Measurements from ENCODE around the gene RPUSD1. TPM values are rescaled to one million over a fixed set of nuclear protein-coding genes. Genes with fewer than 3 reads are reported as not detected.

The RPUSD1 gene
- total and polyA plus RNA-seq, 2 donors (not counting 3 experiments of a cell fraction or from before 2014, with no cell fraction given): 46.2 to 55.8 TPM

- intact Hi-C loops (cut with micrococcal nuclease) (no loop called here), dilution Hi-C loops (cut with MboI; ENCODE audit: extremely low pct_ligation_motif_present, low sequenced_read_pairs) (no loop called here)
- Histone ChIP-seq H2AFZ (ENCODE audit: low read depth, low read length) (no peak overlapping the region), H3K4me3 (replicated peaks in 1 of 3; ENCODE audit: insufficient read depth in 1 of 3, low read depth in 1 of 3, low read length in 3 of 3) (no peak overlapping the region), H3K4me2 (ENCODE audit: insufficient read depth, low read length) (no peak overlapping the region), H3K9ac (replicated peaks; ENCODE audit: extremely low read depth, insufficient read depth, low read length) (no peak overlapping the region), H4K20me1 (replicated peaks; ENCODE audit: control insufficient read depth, extremely low read depth, insufficient read depth, low read length) (no peaks in the 10 kb centered on the region), H3K27me3 (ENCODE audit: control insufficient read depth in 2 of 2, insufficient read depth in 2 of 2, low read length in 2 of 2) (peaks cover 0 to 2% of the 10 kb centered on the region in 2 experiments), H3K9me1 (replicated peaks; ENCODE audit: control insufficient read depth, extremely low read depth, insufficient read depth, low read length) (no peaks in the 10 kb centered on the region), H3K79me2 (ENCODE audit: control insufficient read depth, insufficient read depth, low read length) (no peaks in the 10 kb centered on the region), H3K4me1 (ENCODE audit: control insufficient read depth, extremely low read depth, insufficient read depth, low read length) (no peaks in the 10 kb centered on the region), H3K9me3 (replicated peaks; ENCODE audit: control insufficient read depth, insufficient read depth, low read length) (no peaks in the 10 kb centered on the region), H3K36me3 (ENCODE audit: control insufficient read depth in 2 of 2, extremely low read depth in 1 of 2, insufficient read depth in 2 of 2, low read length in 2 of 2) (no peaks in the 10 kb centered on the region), H3K27ac (ENCODE audit: insufficient read depth, low read depth, low read length) (no peak overlapping the region)
- FAIRE-seq: no peak
- CTCF ChIA-PET: no interaction called here
- POLR2A ChIA-PET: no interaction called here
- TF ChIP-seq POLR2AphosphoS5 (IDR thresholded peaks at IDR 0.05; ENCODE audit: insufficient read depth, low read depth, low read length) (no peak), MYC (IDR thresholded peaks at IDR 0.05; ENCODE audit: low read depth, low read length) (no peak), POLR2A (IDR thresholded peaks at IDR 0.05; ENCODE audit: low read depth, low read length) (no peak)
- TF ChIP-seq, protein P1, sequence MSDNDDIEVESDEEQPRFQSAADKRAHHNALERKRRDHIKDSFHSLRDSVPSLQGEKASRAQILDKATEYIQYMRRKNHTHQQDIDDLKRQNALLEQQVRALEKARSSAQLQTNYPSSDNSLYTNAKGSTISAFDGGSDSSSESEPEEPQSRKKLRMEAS (IDR thresholded peaks at IDR 0.05; ENCODE audit: insufficient read depth, insufficient read length): no peak
- BruUV-seq (replicated peaks): no TSS peak
- DNase-seq (ENCODE audit: low read depth, low spot score): no peak
These were observed 41.5 kb downstream of the RPUSD1 start for GRCh38 chr16:746637-747036.

DNA sequence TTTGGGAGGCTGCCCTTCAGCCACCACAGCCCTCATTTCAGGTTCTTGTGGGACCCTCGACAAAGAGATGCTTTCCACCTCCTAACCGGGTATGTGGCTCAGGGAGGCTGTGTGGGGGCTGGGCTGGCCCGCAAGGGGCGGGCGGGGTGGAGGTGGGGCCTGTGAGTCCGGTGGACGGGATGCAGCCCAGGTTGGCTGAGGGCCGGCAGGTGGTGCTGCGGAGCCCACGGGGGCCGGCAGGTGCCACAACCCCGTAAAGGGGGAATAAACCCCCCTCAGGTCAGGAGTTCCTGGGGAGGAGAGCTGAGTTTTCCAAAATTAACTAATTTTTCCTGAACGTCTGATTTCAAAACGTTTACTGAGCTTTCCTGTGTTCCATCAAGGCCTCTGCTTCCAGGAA is 42.4 kb downstream of the RPUSD1 start:
- H3K9me3 ChIP-seq (replicated peaks; ENCODE audit: control insufficient read depth, insufficient read depth, low read length): no peaks in the 10 kb centered on the region
- no peak overlapping the region for H3K4me3 ChIP-seq (replicated peaks in 1 of 3; ENCODE audit: insufficient read depth in 1 of 3, low read depth in 1 of 3, low read length in 3 of 3)
- dilution Hi-C loops (cut with MboI; ENCODE audit: extremely low pct_ligation_motif_present, low sequenced_read_pairs): no loop called here
- H3K4me1 ChIP-seq (ENCODE audit: control insufficient read depth, extremely low read depth, insufficient read depth, low read length): peaks cover 4% of the 10 kb centered on the region
- H3K36me3 ChIP-seq (ENCODE audit: control insufficient read depth in 2 of 2, extremely low read depth in 1 of 2, insufficient read depth in 2 of 2, low read length in 2 of 2): no peaks in the 10 kb centered on the region
- H2AFZ ChIP-seq (ENCODE audit: low read depth, low read length): no peak overlapping the region
- FAIRE-seq (no peak), DNase-seq (ENCODE audit: low read depth, low spot score) (no peak)
- H3K9ac ChIP-seq (replicated peaks; ENCODE audit: extremely low read depth, insufficient read depth, low read length): no peak overlapping the region
- no peaks in the 10 kb centered on the region for H4K20me1 ChIP-seq (replicated peaks; ENCODE audit: control insufficient read depth, extremely low read depth, insufficient read depth, low read length)
- H3K9me1 ChIP-seq (replicated peaks; ENCODE audit: control insufficient read depth, extremely low read depth, insufficient read depth, low read length): no peaks in the 10 kb centered on the region
- ChIA-PET POLR2A (no interaction called here), CTCF (interaction anchor here (1.0 kb wide), 1 partner anchor 42 kb away, joined by 3 read pairs; the partner anchor contains the start of genes CHTF18 and RPUSD1)
- no peak overlapping the region for H3K4me2 ChIP-seq (ENCODE audit: insufficient read depth, low read length)
- intact Hi-C loops (cut with micrococcal nuclease): no loop called here
- BruUV-seq (replicated peaks): no TSS peak
- no peak overlapping the region for H3K27ac ChIP-seq (ENCODE audit: insufficient read depth, low read depth, low read length)
- no peaks in the 10 kb centered on the region for H3K79me2 ChIP-seq (ENCODE audit: control insufficient read depth, insufficient read depth, low read length)
- no peaks in the 10 kb centered on the region for H3K27me3 ChIP-seq (ENCODE audit: control insufficient read depth in 2 of 2, insufficient read depth in 2 of 2, low read length in 2 of 2)
- TF ChIP-seq MYC (IDR thresholded peaks at IDR 0.05; ENCODE audit: low read depth, low read length) (no peak), GATA2 (IDR thresholded peaks at IDR 0.05; ENCODE audit: insufficient read depth, insufficient read length, low read depth, low read length) (no peak), JUN (IDR thresholded peaks at IDR 0.05; ENCODE audit: borderline replicate concordance, insufficient read depth, insufficient read length, low read depth) (no peak), EZH2 (IDR thresholded peaks at IDR 0.05; ENCODE audit: borderline replicate concordance, low read depth, low read length, severe bottlenecking) (no peak), POLR2A (IDR thresholded peaks at IDR 0.05; ENCODE audit: low read depth, low read length) (no peak), POLR2AphosphoS5 (IDR thresholded peaks at IDR 0.05; ENCODE audit: insufficient read depth, low read depth, low read length) (no peak), FOS (IDR thresholded peaks at IDR 0.05; ENCODE audit: borderline replicate concordance, insufficient read depth, low read length) (no peak), CTCF (IDR thresholded peaks at IDR 0.05; ENCODE audit: extremely low read depth in 1 of 2, insufficient read depth in 1 of 2, low read depth in 1 of 2, low read length in 2 of 2) (peak in 1 of 2 donors; percentile 19)
- TF ChIP-seq, protein P1 (IDR thresholded peaks at IDR 0.05; ENCODE audit: insufficient read depth, insufficient read length): no peak
